ENCODE data around the gene GPR132. TPM values are rescaled to one million over a fixed set of nuclear protein-coding genes. Genes with fewer than 3 reads are reported as not detected.

The GPR132 gene
- total RNA-seq, 4 donors from 2014 or later, result 2.7 to 9.0 (median 7.6) TPM

DNA sequence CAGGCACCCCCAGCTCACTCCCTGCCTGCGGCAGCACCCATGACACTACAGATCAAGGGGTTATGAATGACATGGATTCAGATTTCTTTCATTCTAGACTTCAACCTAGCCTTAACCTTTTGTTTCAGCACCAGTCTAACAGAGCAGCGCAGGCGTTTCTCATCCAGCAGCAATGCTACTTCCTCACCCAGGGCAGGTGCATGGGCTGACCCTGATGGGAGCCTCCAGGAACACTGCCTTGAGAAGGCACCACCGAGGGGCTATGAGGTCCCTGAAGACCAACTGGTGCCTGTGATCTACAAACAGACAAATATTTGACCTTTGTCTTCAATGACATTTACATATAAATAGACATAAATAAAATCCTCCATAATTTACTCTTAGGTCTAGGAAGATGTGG lies 55.1 kb downstream of the GPR132 start:
- TF ChIP-seq, protein P1, sequence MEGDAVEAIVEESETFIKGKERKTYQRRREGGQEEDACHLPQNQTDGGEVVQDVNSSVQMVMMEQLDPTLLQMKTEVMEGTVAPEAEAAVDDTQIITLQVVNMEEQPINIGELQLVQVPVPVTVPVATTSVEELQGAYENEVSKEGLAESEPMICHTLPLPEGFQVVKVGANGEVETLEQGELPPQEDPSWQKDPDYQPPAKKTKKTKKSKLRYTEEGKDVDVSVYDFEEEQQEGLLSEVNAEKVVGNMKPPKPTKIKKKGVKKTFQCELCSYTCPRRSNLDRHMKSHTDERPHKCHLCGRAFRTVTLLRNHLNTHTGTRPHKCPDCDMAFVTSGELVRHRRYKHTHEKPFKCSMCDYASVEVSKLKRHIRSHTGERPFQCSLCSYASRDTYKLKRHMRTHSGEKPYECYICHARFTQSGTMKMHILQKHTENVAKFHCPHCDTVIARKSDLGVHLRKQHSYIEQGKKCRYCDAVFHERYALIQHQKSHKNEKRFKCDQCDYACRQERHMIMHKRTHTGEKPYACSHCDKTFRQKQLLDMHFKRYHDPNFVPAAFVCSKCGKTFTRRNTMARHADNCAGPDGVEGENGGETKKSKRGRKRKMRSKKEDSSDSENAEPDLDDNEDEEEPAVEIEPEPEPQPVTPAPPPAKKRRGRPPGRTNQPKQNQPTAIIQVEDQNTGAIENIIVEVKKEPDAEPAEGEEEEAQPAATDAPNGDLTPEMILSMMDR (IDR thresholded peaks at IDR 0.05), result no peak
- ATAC-seq (ENCODE audit: low FRiP score) (no peak), DNase-seq (ENCODE audit: low spot score) (no peak)

DNA sequence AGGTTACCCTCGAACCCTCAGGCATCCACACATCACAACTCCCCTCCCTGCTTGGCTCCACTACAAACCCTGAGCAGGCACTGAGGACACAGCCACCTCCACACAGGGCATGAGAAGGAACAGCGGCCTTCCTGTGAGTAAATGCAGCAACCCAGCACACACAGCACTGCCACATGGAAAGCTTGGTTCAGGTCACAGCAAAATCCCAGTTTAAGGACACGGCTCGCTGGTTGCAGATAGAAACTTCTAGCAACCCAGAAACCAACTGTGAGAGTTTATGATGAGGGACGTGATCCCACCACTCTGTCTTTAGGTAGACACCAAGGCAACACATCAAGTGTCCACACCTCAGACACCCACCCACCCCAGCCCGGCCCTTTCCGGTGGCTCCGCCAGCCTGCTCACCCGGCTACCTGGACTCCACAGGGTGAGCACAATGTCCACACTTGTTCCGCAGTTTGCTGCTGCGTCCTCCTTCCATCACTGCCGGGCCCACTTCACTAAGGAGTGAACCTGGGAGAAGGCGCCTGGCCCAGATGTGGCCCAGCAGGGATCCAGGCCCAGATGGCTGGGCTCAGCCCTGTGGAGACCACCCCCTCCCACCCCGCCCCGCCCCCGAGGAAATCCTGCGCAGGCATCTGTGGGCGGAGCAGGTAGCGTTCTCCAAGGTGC lies 57.5 kb downstream of the GPR132 start:
- ATAC-seq (ENCODE audit: low FRiP score), result no peak
- DNase-seq (ENCODE audit: low spot score), result no peak
- TF ChIP-seq, protein P1 (IDR thresholded peaks at IDR 0.05), result no peak

DNA sequence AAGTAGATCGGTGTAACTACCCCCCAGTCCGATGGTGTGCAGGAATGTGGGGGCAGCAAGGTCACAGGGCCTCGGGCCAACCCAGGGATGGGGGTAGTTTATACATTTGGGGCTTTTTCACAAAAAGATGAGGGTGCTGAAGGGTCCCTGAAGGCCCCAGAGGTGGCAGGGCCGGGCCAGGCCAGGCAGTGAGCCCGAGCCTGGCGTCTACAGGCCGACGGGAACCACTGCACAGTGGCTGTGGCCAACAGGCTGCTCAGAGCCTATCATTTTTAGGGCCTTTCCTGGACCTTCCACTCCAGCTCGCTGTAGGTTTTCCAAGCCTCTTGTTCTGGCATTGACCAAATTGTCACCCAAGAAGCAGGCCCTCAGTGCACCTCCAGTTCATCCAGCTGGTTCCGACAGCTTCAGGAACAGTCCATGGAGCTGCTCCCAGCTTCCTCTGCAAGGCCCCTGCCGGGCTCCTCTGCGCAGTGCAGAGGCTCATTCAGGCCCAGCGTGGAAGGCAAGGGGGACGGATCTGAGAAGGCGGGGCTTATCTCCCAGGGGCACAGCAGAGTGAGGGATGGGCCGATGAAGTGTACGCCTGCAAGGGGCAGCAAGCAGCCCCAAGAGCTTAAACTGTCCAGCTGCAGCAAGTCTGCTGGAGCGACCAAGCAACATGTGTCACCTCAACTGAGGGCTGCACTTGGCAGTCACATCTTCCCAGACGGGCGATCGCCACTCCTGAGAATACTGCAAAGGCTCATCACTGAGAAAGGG lies 58.2 kb downstream of the GPR132 start:
- DNase-seq (ENCODE audit: low spot score) (no peak), ATAC-seq (ENCODE audit: low FRiP score) (no peak)
- TF ChIP-seq, protein P1 (IDR thresholded peaks at IDR 0.05), result no peak

DNA sequence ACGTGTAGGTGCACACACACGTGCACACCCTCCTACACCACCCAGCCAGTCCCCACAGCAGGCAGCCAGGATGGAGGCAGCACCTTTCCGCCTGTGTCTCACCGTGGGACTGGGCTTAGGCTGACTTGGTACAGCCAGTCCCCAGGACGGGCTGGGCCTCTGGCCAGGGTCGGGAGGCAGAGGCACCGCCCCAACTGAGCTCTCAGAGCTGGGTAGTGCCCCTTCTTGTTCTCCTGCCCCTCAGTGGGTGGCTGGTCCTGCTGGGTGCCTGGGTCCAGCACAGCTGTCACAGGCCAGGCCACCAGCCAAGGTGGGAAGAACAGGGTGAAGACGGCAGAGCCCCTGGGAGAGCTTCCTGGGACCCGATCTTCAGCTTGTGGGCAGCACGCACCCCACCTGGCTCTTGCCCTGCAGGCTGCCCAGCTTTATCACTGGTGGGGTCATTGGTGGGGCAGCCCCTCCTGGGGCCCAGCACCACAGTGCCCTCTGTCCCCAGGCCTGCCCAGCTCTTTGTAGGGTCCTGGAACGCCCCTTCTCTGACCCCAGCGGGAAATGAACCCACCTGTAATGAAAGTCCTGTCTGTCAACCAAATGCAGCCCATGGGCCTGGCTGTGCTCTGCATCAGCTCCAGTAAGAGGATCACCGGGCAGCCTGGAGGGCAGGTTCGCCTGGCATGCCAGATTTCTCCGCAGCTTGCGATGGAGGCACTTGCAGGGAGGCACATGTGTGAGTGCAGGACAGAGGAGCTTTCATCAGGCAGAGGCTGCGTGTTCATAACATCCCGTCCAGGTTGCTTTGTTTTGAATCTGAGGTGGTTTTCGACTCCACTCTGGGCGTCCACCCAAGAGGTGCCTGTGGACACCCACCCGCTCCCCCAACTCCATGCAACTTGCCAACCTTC lies 59.0 kb downstream of the GPR132 start:
- DNase-seq (ENCODE audit: low spot score) (no peak), ATAC-seq (ENCODE audit: low FRiP score) (no peak)
- TF ChIP-seq, protein P1 (IDR thresholded peaks at IDR 0.05), result no peak

DNA sequence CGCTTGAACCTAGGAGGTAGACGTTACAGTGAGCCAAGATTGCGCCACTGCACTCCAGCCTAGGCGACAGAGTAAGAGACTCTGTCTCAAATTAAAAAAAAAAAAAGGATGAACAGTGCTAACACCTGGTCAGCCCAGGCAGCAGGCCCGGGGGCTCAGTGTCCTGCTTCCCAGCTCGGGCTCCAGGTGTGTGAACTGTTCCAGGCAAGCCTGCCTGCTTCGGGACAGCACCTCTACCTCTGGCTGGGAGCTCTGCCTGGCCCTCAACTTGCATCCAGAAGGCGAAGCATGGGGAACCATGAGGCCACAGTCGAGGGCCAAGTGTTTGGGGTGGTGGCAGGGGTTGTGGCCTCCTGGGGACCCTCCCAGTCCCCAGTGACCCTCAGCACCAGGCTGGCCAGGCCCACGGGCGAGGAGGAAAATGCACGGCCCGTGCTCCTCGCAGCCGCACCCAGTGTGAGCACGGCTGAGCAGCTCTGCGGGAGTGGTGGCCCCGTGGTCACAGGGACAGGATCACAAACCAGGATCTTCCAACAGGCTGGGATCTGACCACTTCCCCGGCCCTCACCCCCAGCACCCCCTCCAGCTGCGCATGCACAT lies 59.8 kb downstream of the GPR132 start:
- no peak for DNase-seq (ENCODE audit: low spot score)
- no peak for ATAC-seq (ENCODE audit: low FRiP score)
- TF ChIP-seq, protein P1 (IDR thresholded peaks at IDR 0.05), result no peak

Small RNA genes lying within 50 kb of the gene (small RNA-seq; reads per million reads assigned to genes)
- gene AL512356.2, result not detected

Other genes starting within 250 kb of the GPR132 start
- gene CEP170B, start 200.2 kb downstream of the GPR132 start, total RNA-seq, result 10 to 100 TPM in 3 of 4 donors, 1 to 10 TPM in 1; 5.5 to 29.3 (median 13.0) TPM
- under 1 TPM in 3 of 4 donors, not detected in 1; under 0.01 to 0.37 (median 0.16) TPM for gene PLD4, start 140.6 kb downstream of the GPR132 start, total RNA-seq
- gene AHNAK2, start 87.1 kb downstream of the GPR132 start, total RNA-seq, result 10 to 100 TPM; 18.6 to 44.5 (median 34.2) TPM
- gene CLBA1, start 79.6 kb downstream of the GPR132 start, total RNA-seq, result 1 to 10 TPM; 2.5 to 6.1 (median 3.3) TPM
- gene CDCA4, start 44.3 kb downstream of the GPR132 start, total RNA-seq, result 1 to 10 TPM; 5.3 to 8.0 (median 6.4) TPM
- 10 to 100 TPM in 1 of 4 donors, 1 to 10 TPM in 3; 4.7 to 21.3 (median 8.3) TPM for gene JAG2, start 103.3 kb upstream of the GPR132 start, total RNA-seq
- gene NUDT14, start 115.9 kb upstream of the GPR132 start, total RNA-seq, result 10 to 100 TPM; 12.1 to 22.3 (median 16.6) TPM
- 10 to 100 TPM; 63.9 to 95.4 (median 67.9) TPM for gene BTBD6, start 183.1 kb upstream of the GPR132 start, total RNA-seq
- gene BRF1, start 235.6 kb upstream of the GPR132 start, total RNA-seq, result 10 to 100 TPM; 22.8 to 46.5 (median 30.7) TPM
- 10 to 100 TPM; 47.5 to 78.5 (median 68.9) TPM for gene PACS2, start 249.3 kb upstream of the GPR132 start, total RNA-seq